CD8-positive, alpha-beta memory T cell (primary cell): ENCODE data around the gene EIF6. TPM values are rescaled to one million over a fixed set of nuclear protein-coding genes. Genes with fewer than 3 reads are reported as not detected.

Source experiments
- CTCF ChIA-PET: fragments of 350-600 bp; sonication (Branson Sonifier 250); formaldehyde crosslinking; loops from one replicate; lab custom pipeline; 2021; ENCODE audit warnings: antibody characterized with exemption; lab: Charles Lee
- POLR2A ChIA-PET: fragments of 350-600 bp; sonication (Branson Sonifier 250); formaldehyde crosslinking; loops from one replicate; lab custom pipeline; 2021; ENCODE audit warnings: antibody characterized with exemption; lab: Charles Lee
- DNase-seq, 5 donors: peaks; one replicate each; pipeline versions ENCODE4 v3.0.0 to v3.0.0-alpha.2; 2020 to 2022; ENCODE audit warnings: mixed read lengths in 1 of 5
- H3K27ac ChIP-seq: one replicate; pipeline ENCODE4 v1.7.0; 2013; ENCODE audit warnings: low read depth, mild to moderate bottlenecking, low read length, moderate library complexity
- H3K27me3 ChIP-seq: 2 replicates; pipeline ENCODE4 v1.7.0; 2013; ENCODE audit warnings: low read length, mild to moderate bottlenecking; ENCODE audit not compliant: insufficient read depth, poor library complexity, severe bottlenecking
- H3K36me3 ChIP-seq: 2 replicates; pipeline ENCODE4 v1.7.0; 2013; ENCODE audit warnings: mild to moderate bottlenecking, low read length, moderate library complexity; ENCODE audit not compliant: insufficient read depth
- H3K4me1 ChIP-seq: 2 replicates; pipeline ENCODE4 v1.7.0; 2013; ENCODE audit warnings: mild to moderate bottlenecking, low read length, moderate library complexity; ENCODE audit not compliant: insufficient read depth
- H3K4me3 ChIP-seq: 2 replicates; pipeline ENCODE4 v1.7.0; 2013; ENCODE audit warnings: mild to moderate bottlenecking, low read length
- H3K9me3 ChIP-seq: 2 replicates; pipeline ENCODE4 v1.7.0; 2013; ENCODE audit warnings: mild to moderate bottlenecking, low read length
- H3K27ac Mint-ChIP-seq, 8 donors: one replicate each; pipeline ENCODE4 v1.8.0; 2020 to 2021; ENCODE audit warnings: mixed read lengths in 8 of 8, mild to moderate bottlenecking in 6 of 8, inconsistent platforms in 3 of 8, moderate library complexity in 3 of 8
- H3K27me3 Mint-ChIP-seq, 2 donors: one replicate each; pipeline ENCODE4 v1.8.0; 2020 to 2021; ENCODE audit warnings: mixed read lengths in 2 of 2, mild to moderate bottlenecking in 1 of 2, moderate library complexity in 1 of 2
- H3K36me3 Mint-ChIP-seq, 3 donors: one replicate each; pipeline ENCODE4 v1.8.0; 2020 to 2021; ENCODE audit warnings: mixed read lengths in 3 of 3, inconsistent platforms in 1 of 3, mild to moderate bottlenecking in 1 of 3
- H3K4me1 Mint-ChIP-seq, 3 donors: one replicate each; pipeline ENCODE4 v1.8.0; 2020 to 2021; ENCODE audit warnings: mixed read lengths in 3 of 3, inconsistent platforms in 1 of 3, mild to moderate bottlenecking in 1 of 3
- H3K4me3 Mint-ChIP-seq, 7 donors: one replicate each; pipeline ENCODE4 v1.8.0; 2020 to 2021; ENCODE audit warnings: mixed read lengths in 7 of 7, mild to moderate bottlenecking in 6 of 7, moderate library complexity in 4 of 7, inconsistent platforms in 2 of 7
- H3K9me3 Mint-ChIP-seq, 5 donors: one replicate each; pipeline ENCODE4 v1.8.0; 2020 to 2022; ENCODE audit warnings: mixed read lengths in 5 of 5, mild to moderate bottlenecking in 3 of 5, moderate library complexity in 2 of 5, inconsistent platforms in 1 of 5
- polyA plus RNA-seq: library from polyadenylated mRNA; unstranded; fragments of 300-500 nt; fragmentation: Illumina TruSeq; gene quantifications from one replicate; pipeline ENCODE4 v1.2.3, GENCODE V29; 2021
- total RNA-seq, 2 experiments: library from RNA; stranded (reverse); gene quantifications; one replicate each; pipeline ENCODE4 v1.2.3, GENCODE V29; 2021

Gene EIF6
- total RNA-seq (100 to 1,000 TPM; 204 to 207 TPM), polyA plus RNA-seq (171 TPM)

- peaks cover 0 to 1% of the 10 kb centered on the region in 2 donors for H3K27me3 Mint-ChIP-seq
- DNase-seq = peak; percentile 53 to 77 (median 61)
- POLR2A ChIA-PET = interaction anchor here (0.5 to 1.5 kb wide), 11 partner anchors 12 to 1790 kb away, joined by 3 to 6 read pairs (median 4); partner anchors contain the start of gene EDEM2
- peaks cover 0 to 38% (median 12%) of the 10 kb centered on the region in 3 donors for H3K36me3 Mint-ChIP-seq
- H3K27ac ChIP-seq = peak within 1 kb of the TSS; percentile 75
- H3K4me1 ChIP-seq = peaks cover 14% of the 10 kb centered on the region
- CTCF ChIA-PET = interaction anchor here (0.9 to 2.5 kb wide), 7 partner anchors 9 to 188 kb away, joined by 3 to 13 read pairs (median 3); no protein-coding TSS in a partner anchor
- H3K4me1 Mint-ChIP-seq = peaks cover 28 to 41% (median 32%) of the 10 kb centered on the region in 3 donors
- H3K9me3 ChIP-seq = no peaks in the 10 kb centered on the region
- H3K4me3 Mint-ChIP-seq = peak within 1 kb of the TSS; percentile 87 to 98 (median 96)
- peak within 1 kb of the TSS; percentile 72 for H3K4me3 ChIP-seq
- no peaks in the 10 kb centered on the region for H3K27me3 ChIP-seq
- H3K27ac Mint-ChIP-seq = peak within 1 kb of the TSS; percentile 84 to 99 (median 92)
- peaks cover 14% of the 10 kb centered on the region for H3K36me3 ChIP-seq
- no peaks in the 10 kb centered on the region for H3K9me3 Mint-ChIP-seq
These were observed at the start of gene EIF6 for GRCh38 chr20:35284267-35284991. Gene EIF6, minus strand, starts transcription at chr20:35284772. Its CDS starts 285 bp downstream, at chr20:35284487.

GRCh38 chr20:35333606-35334005 is 49.0 kb upstream of the EIF6 start:
- H3K9me3 Mint-ChIP-seq = no peaks in the 10 kb centered on the region
- Histone ChIP-seq H3K9me3 (no peaks in the 10 kb centered on the region), H3K4me3 (no peak overlapping the region), H3K27me3 (no peaks in the 10 kb centered on the region), H3K4me1 (no peaks in the 10 kb centered on the region), H3K36me3 (no peaks in the 10 kb centered on the region), H3K27ac (no peak overlapping the region)
- no peaks in the 10 kb centered on the region for H3K4me1 Mint-ChIP-seq
- no peak overlapping the region for H3K27ac Mint-ChIP-seq
- DNase-seq = no peak
- ChIA-PET CTCF (no interaction called here), POLR2A (no interaction called here)
- H3K4me3 Mint-ChIP-seq = no peak overlapping the region
- no peaks in the 10 kb centered on the region for H3K27me3 Mint-ChIP-seq
- H3K36me3 Mint-ChIP-seq = peaks cover 4 to 18% (median 5%) of the 10 kb centered on the region in 3 donors

- Mint-ChIP-seq H3K27me3 (no peaks in the 10 kb centered on the region), H3K9me3 (no peaks in the 10 kb centered on the region)
- POLR2A ChIA-PET = no interaction called here
These were observed 48.1 kb upstream of the EIF6 start for GRCh38 chr20:35332540-35333200.

GRCh38 chr20:35329435-35330139 is 45.0 kb upstream of the EIF6 start:
- Histone ChIP-seq H3K36me3 (no peaks in the 10 kb centered on the region), H3K4me1 (no peaks in the 10 kb centered on the region), H3K27ac (no peak overlapping the region), H3K4me3 (no peak overlapping the region), H3K27me3 (no peaks in the 10 kb centered on the region), H3K9me3 (no peaks in the 10 kb centered on the region)
- Mint-ChIP-seq H3K27me3 (no peaks in the 10 kb centered on the region), H3K9me3 (no peaks in the 10 kb centered on the region), H3K4me3 (no peak overlapping the region), H3K27ac (peak overlapping the region in 1 of 8 donors; percentile 21), H3K4me1 (no peaks in the 10 kb centered on the region), H3K36me3 (peaks cover 4 to 27% (median 16%) of the 10 kb centered on the region in 3 donors)
- ChIA-PET POLR2A (no interaction called here), CTCF (interaction anchor here (1.2 kb wide), 2 partner anchors 25 to 117 kb away, joined by 3 to 4 read pairs; no protein-coding TSS in a partner anchor)
- no peak for DNase-seq

More at GRCh38 chr20:35332540-35333200, 48.1 kb upstream of the EIF6 start:
- DNase-seq = no peak
- Histone ChIP-seq H3K4me3 (no peak overlapping the region), H3K4me1 (no peaks in the 10 kb centered on the region), H3K9me3 (no peaks in the 10 kb centered on the region), H3K27me3 (no peaks in the 10 kb centered on the region), H3K36me3 (no peaks in the 10 kb centered on the region), H3K27ac (no peak overlapping the region)
- H3K27ac Mint-ChIP-seq = no peak overlapping the region
- H3K36me3 Mint-ChIP-seq = peaks cover 4 to 14% (median 5%) of the 10 kb centered on the region in 3 donors
- H3K4me1 Mint-ChIP-seq = no peaks in the 10 kb centered on the region
- no peak overlapping the region for H3K4me3 Mint-ChIP-seq
- CTCF ChIA-PET = no interaction called here

GRCh38 chr20:35328689-35329088 is 44.1 kb upstream of the EIF6 start:
- H3K27ac ChIP-seq = no peak overlapping the region
- no peaks in the 10 kb centered on the region for H3K9me3 ChIP-seq
- POLR2A ChIA-PET = no interaction called here
- H3K36me3 Mint-ChIP-seq = peaks cover 4 to 24% (median 16%) of the 10 kb centered on the region in 3 donors
- H3K4me3 ChIP-seq = no peak overlapping the region
- no peaks in the 10 kb centered on the region for H3K4me1 Mint-ChIP-seq
- no peaks in the 10 kb centered on the region for H3K36me3 ChIP-seq
- no peak for DNase-seq
- H3K27me3 Mint-ChIP-seq = no peaks in the 10 kb centered on the region
- H3K4me1 ChIP-seq = no peaks in the 10 kb centered on the region
- no peaks in the 10 kb centered on the region for H3K9me3 Mint-ChIP-seq
- H3K4me3 Mint-ChIP-seq = no peak overlapping the region
- H3K27me3 ChIP-seq = no peaks in the 10 kb centered on the region
- CTCF ChIA-PET = interaction anchor here (1.2 kb wide), 1 partner anchor 117 kb away, joined by 4 read pairs; no protein-coding TSS in a partner anchor
- peak overlapping the region in 3 of 8 donors; percentile 30 to 74 (median 34) for H3K27ac Mint-ChIP-seq

DNA sequence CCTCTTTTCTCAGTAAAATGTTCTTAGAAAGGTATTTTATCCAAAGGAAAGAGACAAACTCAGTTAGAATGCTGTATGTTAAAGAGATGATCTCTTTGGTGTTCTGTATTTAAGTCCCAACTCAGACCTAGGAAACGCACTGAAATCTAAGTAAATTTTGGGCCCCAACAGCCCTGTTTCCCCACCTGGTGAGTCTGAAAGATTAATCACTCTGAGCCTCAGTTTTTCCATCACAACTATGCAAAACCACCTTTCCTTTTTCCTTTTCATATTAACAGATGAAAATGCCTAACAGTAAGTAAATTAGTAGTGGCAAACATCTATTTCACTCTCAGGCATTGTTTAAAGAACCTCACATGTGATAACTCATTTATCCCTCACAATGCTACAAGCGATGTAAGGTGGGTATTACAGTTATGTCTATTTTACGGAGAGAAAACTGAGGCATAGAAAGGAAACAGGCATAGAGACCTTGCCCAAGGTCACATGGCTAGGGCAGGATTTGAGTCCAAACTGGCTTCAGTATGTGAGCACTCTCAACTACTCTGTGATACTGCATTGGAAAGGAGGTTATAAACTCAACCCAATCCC is 43.6 kb upstream of the EIF6 start:
- no peaks in the 10 kb centered on the region for H3K27me3 ChIP-seq
- no peak overlapping the region for H3K27ac ChIP-seq
- no peak overlapping the region for H3K4me3 ChIP-seq
- CTCF ChIA-PET = no interaction called here
- Mint-ChIP-seq H3K9me3 (no peaks in the 10 kb centered on the region), H3K27me3 (no peaks in the 10 kb centered on the region), H3K4me1 (no peaks in the 10 kb centered on the region), H3K36me3 (peaks cover under 1 to 22% (median 13%) of the 10 kb centered on the region in 3 donors), H3K4me3 (no peak overlapping the region), H3K27ac (no peak overlapping the region)
- no peaks in the 10 kb centered on the region for H3K9me3 ChIP-seq
- H3K36me3 ChIP-seq = no peaks in the 10 kb centered on the region
- POLR2A ChIA-PET = no interaction called here
- H3K4me1 ChIP-seq = no peaks in the 10 kb centered on the region
- no peak for DNase-seq

DNA sequence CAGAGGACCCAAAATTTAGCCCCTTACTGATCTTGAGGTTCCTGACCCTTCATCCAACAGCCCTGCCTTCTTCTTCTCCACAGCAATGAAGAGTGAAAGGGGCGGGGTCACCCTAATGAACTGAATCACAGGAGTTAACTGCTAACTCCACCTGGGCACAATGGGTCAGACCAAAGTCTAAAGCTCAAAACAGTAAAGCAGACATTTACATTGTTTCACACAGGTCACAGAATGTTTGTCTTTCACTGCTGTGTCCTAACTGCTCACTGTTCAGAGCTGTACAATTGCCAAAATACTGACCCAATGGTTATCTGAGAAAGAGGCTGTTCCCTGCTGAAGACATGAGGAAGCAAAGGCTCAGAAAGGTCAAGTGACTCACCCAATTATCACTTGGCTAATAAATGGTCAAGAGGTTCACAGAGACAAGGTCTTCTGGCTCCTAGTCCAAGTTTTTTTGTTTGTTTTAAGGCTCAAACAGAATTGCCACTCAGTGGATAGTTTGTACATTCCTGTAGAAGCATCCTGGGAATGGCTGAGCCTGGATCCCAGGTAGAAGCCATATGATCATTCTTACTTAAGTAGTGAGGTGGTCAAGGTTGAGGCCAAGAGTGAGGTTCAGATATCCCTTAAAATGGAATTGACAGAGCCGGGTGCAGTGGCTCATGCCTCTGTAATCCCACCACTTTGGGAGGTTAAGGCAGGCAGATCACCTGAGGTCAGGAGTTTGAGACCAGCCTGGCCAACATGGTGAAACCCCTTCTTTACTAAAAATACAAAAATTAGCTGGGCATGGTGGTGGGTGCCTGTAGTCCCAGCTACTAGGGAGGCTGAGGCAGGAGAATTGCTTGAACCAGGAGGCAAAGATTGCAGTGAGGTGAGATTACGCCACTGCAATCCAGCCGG is 42.8 kb upstream of the EIF6 start:
- H3K9me3 Mint-ChIP-seq = no peaks in the 10 kb centered on the region
- no peak overlapping the region for H3K27ac Mint-ChIP-seq
- no peak overlapping the region for H3K4me3 ChIP-seq
- ChIA-PET CTCF (no interaction called here), POLR2A (no interaction called here)
- no peaks in the 10 kb centered on the region for H3K4me1 Mint-ChIP-seq
- peaks cover 0 to 23% (median 13%) of the 10 kb centered on the region in 3 donors for H3K36me3 Mint-ChIP-seq
- no peak overlapping the region for H3K27ac ChIP-seq
- H3K9me3 ChIP-seq = no peaks in the 10 kb centered on the region
- no peaks in the 10 kb centered on the region for H3K4me1 ChIP-seq
- no peaks in the 10 kb centered on the region for H3K27me3 ChIP-seq
- H3K4me3 Mint-ChIP-seq = no peak overlapping the region
- no peak for DNase-seq
- H3K27me3 Mint-ChIP-seq = no peaks in the 10 kb centered on the region
- no peaks in the 10 kb centered on the region for H3K36me3 ChIP-seq
